HG02870 (cell line): ENCODE data around the gene SYNE3.

Experiments used
- ATAC-seq: cut with Tn5 transposase; IDR thresholded peaks from one replicate; pipeline ENCODE4 v1.9.1; 2021; ENCODE audit warnings: mild to moderate bottlenecking, moderate library complexity; ENCODE audit not compliant: unreplicated experiment

The SYNE3 gene

GRCh38 chr14:95490138-95490509 lies 26.3 kb downstream of the SYNE3 start:
- ATAC-seq, result no peak

- no peak for ATAC-seq
Measured at GRCh38 chr14:95489214-95490137, 27.0 kb downstream of the SYNE3 start.

GRCh38 chr14:95488376-95489213 lies 27.9 kb downstream of the SYNE3 start:
- no peak for ATAC-seq

GRCh38 chr14:95487669-95488084 lies 28.8 kb downstream of the SYNE3 start:
- ATAC-seq, result no peak

GRCh38 chr14:95486875-95487668 lies 29.4 kb downstream of the SYNE3 start:
- no peak for ATAC-seq

GRCh38 chr14:95485222-95485819 lies 31.1 kb downstream of the SYNE3 start:
- no peak for ATAC-seq

GRCh38 chr14:95484296-95484695 lies 32.2 kb downstream of the SYNE3 start:
- no peak for ATAC-seq

- no peak for ATAC-seq
Measured at GRCh38 chr14:95483309-95484165, 32.9 kb downstream of the SYNE3 start.

- no peak for ATAC-seq
Measured at GRCh38 chr14:95482627-95483308, 33.7 kb downstream of the SYNE3 start.

- ATAC-seq, result no peak
Measured at GRCh38 chr14:95481391-95482022, 34.9 kb downstream of the SYNE3 start.

- ATAC-seq, result no peak
Measured at GRCh38 chr14:95480887-95481226, 35.6 kb downstream of the SYNE3 start.

- ATAC-seq, result peak; percentile 74
Measured at GRCh38 chr14:95480109-95480886, 36.2 kb downstream of the SYNE3 start.

GRCh38 chr14:95479494-95479893 lies 37.0 kb downstream of the SYNE3 start:
- no peak for ATAC-seq

- ATAC-seq, result no peak
Measured at GRCh38 chr14:95478818-95479217, 37.6 kb downstream of the SYNE3 start.

GRCh38 chr14:95478309-95478708 lies 38.1 kb downstream of the SYNE3 start:
- no peak for ATAC-seq

- no peak for ATAC-seq
Measured at GRCh38 chr14:95477411-95478269, 38.8 kb downstream of the SYNE3 start.

GRCh38 chr14:95476747-95477146 lies 39.7 kb downstream of the SYNE3 start:
- ATAC-seq, result no peak
